GM12875 (cell line): ENCODE data around the gene FPR1.

Source experiments
- H3K4me3 ChIP-seq: one replicate; pipeline ENCODE4 v1.5.1; 2011; ENCODE audit warnings: low read depth, low read length, control low read depth
- TF ChIP-seq, protein P1 (sequence below): IDR thresholded peaks from 2 replicates; pipeline ENCODE4 v1.5.1; 2011; ENCODE audit warnings: low read depth, mild to moderate bottlenecking, control low read depth, inconsistent platforms, low read length, moderate library complexity, borderline replicate concordance; ENCODE audit not compliant: insufficient read depth

Gene FPR1, protein sequence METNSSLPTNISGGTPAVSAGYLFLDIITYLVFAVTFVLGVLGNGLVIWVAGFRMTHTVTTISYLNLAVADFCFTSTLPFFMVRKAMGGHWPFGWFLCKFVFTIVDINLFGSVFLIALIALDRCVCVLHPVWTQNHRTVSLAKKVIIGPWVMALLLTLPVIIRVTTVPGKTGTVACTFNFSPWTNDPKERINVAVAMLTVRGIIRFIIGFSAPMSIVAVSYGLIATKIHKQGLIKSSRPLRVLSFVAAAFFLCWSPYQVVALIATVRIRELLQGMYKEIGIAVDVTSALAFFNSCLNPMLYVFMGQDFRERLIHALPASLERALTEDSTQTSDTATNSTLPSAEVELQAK

DNA sequence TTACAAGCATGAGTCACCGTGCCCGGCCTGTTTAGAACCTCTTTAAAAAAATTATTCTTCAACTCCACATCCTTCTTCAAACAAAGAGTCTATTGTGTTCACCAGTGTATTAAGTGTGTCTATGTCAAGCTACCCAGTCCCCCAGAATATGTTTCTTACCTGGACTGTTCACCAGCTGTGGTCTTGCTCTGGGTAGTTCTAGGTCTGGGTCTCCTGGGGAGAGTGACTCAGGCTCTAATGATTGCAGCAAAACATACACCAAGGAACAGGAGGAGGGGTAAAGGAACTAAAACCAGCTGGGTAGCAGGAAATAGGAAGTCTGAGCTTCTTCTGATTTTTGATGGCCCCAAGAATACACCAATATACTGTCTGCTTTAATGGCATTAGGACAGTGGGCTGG lies at the start of gene FPR1:
Gene FPR1 (minus strand): TSS at position 224 of the 400 bp plus-strand sequence. CDS start 4,884 bp downstream, outside the sequence.
- TF ChIP-seq, protein P1, sequence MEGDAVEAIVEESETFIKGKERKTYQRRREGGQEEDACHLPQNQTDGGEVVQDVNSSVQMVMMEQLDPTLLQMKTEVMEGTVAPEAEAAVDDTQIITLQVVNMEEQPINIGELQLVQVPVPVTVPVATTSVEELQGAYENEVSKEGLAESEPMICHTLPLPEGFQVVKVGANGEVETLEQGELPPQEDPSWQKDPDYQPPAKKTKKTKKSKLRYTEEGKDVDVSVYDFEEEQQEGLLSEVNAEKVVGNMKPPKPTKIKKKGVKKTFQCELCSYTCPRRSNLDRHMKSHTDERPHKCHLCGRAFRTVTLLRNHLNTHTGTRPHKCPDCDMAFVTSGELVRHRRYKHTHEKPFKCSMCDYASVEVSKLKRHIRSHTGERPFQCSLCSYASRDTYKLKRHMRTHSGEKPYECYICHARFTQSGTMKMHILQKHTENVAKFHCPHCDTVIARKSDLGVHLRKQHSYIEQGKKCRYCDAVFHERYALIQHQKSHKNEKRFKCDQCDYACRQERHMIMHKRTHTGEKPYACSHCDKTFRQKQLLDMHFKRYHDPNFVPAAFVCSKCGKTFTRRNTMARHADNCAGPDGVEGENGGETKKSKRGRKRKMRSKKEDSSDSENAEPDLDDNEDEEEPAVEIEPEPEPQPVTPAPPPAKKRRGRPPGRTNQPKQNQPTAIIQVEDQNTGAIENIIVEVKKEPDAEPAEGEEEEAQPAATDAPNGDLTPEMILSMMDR: no peak
- H3K4me3 ChIP-seq: no peak within 1 kb of the TSS

DNA sequence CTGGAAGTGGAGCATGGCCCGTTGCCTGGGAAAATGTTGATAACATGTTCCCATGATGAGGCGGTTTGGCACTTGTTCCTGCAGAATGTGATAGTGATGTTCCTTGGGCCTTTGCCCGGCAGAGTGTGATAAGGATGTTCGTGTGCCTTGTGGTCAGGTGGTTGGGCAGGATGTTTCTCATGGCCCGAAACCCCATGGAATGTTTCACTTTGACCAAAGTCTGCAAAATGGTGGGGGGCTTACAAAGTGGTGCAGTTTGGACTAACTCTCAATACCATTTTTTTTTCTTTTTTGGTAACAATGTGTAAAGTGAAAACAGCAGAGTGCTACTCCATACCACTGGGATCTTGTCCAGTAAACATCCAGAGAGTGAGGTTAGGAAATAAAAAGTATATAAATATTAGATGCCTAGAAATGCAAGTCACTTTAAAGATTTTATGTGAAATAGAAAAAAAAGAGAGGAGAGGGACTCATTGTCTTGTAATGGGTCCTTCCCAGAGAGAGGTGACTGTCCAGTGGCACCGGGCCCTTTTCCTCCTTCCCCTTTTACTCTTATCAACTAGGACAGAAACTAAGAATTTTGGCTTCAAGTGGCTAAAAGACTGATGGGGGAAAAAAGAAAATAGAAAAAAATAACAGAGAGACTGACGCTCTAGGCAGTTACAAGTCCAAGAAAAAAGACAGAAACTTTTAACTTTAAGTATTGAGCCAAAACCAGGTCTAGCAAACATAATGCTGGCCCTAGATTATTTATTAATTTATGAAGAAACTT lies 49.0 kb upstream of the FPR1 start:
- no peak overlapping the region for H3K4me3 ChIP-seq
- TF ChIP-seq, protein P1: no peak

DNA sequence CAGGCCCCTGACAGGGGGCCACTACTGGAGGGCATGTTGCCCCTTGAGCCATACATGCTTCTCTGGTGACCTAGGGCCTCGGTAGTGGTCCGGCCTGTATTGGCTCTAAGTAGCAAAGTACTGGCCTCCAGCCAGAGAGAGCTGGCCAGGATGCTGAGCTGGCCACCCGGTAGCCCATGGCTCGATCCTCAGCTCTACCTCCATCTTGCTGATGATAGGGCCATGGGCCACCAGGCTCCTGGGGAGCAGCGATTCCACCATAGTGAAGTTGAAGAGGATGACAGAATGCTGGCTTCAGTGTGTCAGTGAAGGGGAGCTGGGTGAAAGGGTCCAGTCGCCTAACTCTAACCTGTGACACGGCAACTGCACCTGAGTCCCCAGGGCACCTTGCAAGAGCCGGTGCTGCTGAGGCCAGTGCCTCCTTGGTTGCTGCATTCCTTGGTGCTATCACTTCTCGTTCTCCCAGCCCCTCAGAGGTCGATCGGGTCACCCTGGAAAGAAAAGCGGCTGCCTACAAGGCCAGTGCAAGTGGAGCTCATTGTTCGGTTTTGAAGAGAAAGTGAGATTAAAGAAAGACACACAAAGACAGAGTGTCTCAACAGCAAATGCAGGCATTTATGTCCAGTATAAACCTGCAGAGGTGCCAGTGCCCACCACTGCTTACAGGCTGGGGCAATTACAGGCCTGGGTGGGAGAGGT lies 48.2 kb upstream of the FPR1 start:
- H3K4me3 ChIP-seq: no peak overlapping the region
- TF ChIP-seq, protein P1: no peak

DNA sequence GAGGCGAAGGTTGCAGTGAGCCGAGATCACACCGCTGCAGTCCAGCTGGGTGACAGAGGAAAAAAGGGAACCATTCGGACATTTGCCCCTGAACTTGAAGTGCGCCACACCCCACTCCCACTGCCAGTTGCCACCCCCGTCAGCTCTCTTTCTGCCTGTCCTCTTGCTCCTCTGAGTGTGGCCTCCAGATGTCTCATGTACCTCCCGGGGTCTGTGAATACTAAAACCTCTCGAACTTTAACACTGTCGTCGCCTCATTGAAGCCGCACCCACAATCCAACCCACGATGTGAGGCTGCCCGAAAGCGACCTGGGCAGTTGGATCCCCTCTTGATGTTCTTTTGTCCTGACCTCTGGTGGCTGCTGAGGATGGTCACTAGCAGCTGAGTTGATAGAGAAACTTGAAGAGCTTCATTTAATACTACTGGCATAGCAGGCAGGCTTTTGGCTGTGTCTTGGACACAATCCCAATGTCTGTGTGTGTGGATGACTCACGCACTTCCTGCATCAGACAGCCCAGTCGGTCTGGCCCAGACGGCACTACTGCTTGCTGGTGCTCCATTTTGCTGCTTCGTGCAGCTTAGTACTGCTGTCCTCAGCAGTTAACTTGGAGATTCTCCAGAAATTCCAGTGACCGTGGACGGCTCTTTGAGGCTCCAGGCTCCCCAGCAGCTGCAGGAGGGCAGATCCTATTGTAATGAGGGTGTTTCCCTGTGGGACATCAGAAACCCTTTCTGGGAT lies 47.5 kb upstream of the FPR1 start:
- no peak overlapping the region for H3K4me3 ChIP-seq
- TF ChIP-seq, protein P1: no peak

DNA sequence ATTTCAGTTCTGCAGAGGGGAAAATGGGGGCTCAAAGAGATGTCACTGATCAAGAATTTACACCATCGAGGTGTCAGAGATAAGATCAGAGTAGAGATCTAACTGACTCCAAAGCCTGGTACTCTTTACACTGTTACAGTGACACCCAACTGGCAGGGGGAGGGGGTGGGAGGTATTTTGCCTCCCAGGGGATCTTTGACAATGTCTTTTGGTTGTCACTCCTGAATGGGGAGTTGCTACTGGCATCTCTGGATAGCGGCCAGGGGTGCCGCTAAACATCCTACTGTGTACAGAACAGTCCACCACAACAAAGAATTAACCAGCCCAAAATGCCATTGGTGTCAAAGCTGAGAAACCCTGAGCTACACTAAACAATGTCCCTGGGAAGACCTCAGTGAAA lies 46.4 kb upstream of the FPR1 start:
- TF ChIP-seq, protein P1: no peak

DNA sequence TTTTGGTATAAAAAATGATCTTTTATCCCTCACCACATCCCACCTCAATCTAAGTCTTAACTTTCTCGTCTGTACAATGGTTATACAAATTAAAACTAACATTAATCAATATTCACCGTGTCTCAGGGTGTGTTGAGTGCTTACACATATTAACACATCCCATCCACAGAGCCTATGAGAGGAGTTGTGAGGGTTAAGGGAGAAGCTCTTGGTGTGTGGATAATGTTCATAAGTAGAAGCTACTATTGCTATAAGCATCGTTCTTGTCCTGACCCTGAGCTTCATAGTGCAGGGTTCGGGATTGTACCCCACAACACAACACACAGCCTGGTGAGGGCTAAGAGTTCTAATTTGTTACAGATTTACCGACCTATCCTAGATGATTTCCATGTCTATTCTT lies 45.8 kb upstream of the FPR1 start:
- TF ChIP-seq, protein P1: no peak
- no peak overlapping the region for H3K4me3 ChIP-seq

More for the DNA sequence above, 46.4 kb upstream of the FPR1 start:
- H3K4me3 ChIP-seq: no peak overlapping the region
